Gastroesophageal sphincter (tissue), 4 donors: ENCODE data around the gene POU1F1. TPM values are rescaled to one million over a fixed set of nuclear protein-coding genes. Genes with fewer than 3 reads are reported as not detected.

Experiments
- ATAC-seq: fragments of 150-250 bp; one replicate; pipeline ENCODE4 v1.9.1; 2016; ENCODE audit warnings: mild to moderate bottlenecking, moderate library complexity
- H3K27ac ChIP-seq, 4 donors: fragments of 200-600 bp; sonication (generic) in 3 of 4; 1 replicate in 3 of 4; 2 replicates in 1 of 4; pipeline ENCODE4 v1.5.1; 2016 to 2019
- H3K27me3 ChIP-seq: fragments of 200-600 bp; sonication (generic); one replicate; pipeline ENCODE4 v1.5.1; 2019
- H3K36me3 ChIP-seq, 2 donors: fragments of 200-600 bp; sonication (generic); one replicate each; pipeline ENCODE4 v1.5.1; 2019; ENCODE audit warnings: control low read depth in 1 of 2
- H3K4me1 ChIP-seq, 3 donors: fragments of 200-600 bp; sonication (generic); 1 replicate in 2 of 3; 2 replicates in 1 of 3; pipeline ENCODE4 v1.5.1; 2016 to 2019; ENCODE audit warnings: control low read depth in 2 of 3
- H3K4me3 ChIP-seq, 2 donors: fragments of 200-600 bp; sonication (generic); one replicate each; pipeline ENCODE4 v1.5.1; 2019; ENCODE audit warnings: mild to moderate bottlenecking in 1 of 2, moderate library complexity in 1 of 2
- H3K9me3 ChIP-seq, 3 donors: fragments of 200-600 bp; sonication (generic); one replicate each; pipeline ENCODE4 v1.5.1; 2017 to 2019; ENCODE audit warnings: control low read depth in 2 of 3
- EP300 ChIP-seq: sonication (generic); formaldehyde crosslinking; IDR thresholded peaks from one replicate; pipeline ENCODE4 v1.6.1; 2017; ENCODE audit warnings: antibody characterized with exemption, mild to moderate bottlenecking
- POLR2A ChIP-seq, 2 donors: fragments of 450-650 bp; IDR thresholded peaks; one replicate each; pipeline ENCODE4 v1.6.1; 2017; ENCODE audit warnings: antibody characterized with exemption in 2 of 2, mild to moderate bottlenecking in 2 of 2, moderate library complexity in 1 of 2
- POLR2AphosphoS5 ChIP-seq: sonication (generic); formaldehyde crosslinking; IDR thresholded peaks from one replicate; pipeline ENCODE4 v1.6.1; 2017; ENCODE audit warnings: antibody characterized with exemption
- whole genome bisulfite sequencing, 2 donors: methylation state at CpG; one replicate each; pipeline ENCODE4 v1.1.5; 2018; ENCODE audit warnings: low coverage in 1 of 2; 5-methylcytosine and 5-hydroxymethylcytosine counted together
- total RNA-seq, 4 donors: library from RNA; depleted of rRNA; stranded (reverse); fragments of >200 nt; gene quantifications; one replicate each; pipeline ENCODE4 v1.1.0, GENCODE V29; 2016
- TF ChIP-seq, protein P1 (sequence below), 4 experiments: fragments of 200-600 bp in 2 of 4; fragments of 450-650 bp in 2 of 4; sonication (generic) in 1 of 4; IDR thresholded peaks; one replicate each; pipeline ENCODE4 v1.5.1; 2017 to 2019; ENCODE audit warnings: antibody characterized with exemption in 4 of 4, mild to moderate bottlenecking in 2 of 4, moderate library complexity in 2 of 4

POU1F1 gene
- total RNA-seq, 4 donors from 2014 or later, result not detected

DNA sequence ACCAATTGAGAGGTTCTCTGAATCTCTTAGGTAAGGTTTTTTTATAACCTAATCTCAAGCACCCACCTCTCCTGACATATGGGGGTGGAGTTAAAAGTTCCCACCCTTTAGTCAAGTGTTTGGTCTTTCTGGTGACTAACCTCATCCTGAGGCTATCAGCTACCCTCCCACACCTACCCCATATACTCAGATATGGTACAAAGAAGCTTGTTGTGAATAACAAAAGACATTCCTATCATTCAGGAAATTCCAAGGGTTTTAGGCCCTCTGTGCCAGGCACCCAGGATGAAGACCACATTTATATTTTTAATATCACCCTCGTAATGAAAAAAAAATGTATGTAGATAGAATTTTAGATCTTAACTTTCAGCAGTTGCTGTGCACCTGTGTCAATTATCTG lies 40.3 kb downstream of the POU1F1 start:
- H3K9me3 ChIP-seq, result no peaks in the 10 kb centered on the region
- H3K27ac ChIP-seq, result no peak overlapping the region
- H3K4me1 ChIP-seq, result peaks cover 0 to 19% (median 0%) of the 10 kb centered on the region in 3 donors
- no peak overlapping the region for H3K4me3 ChIP-seq
- H3K36me3 ChIP-seq, result peaks cover 0 to 14% of the 10 kb centered on the region in 2 donors
- no peak for TF ChIP-seq POLR2AphosphoS5
- TF ChIP-seq, protein P1, sequence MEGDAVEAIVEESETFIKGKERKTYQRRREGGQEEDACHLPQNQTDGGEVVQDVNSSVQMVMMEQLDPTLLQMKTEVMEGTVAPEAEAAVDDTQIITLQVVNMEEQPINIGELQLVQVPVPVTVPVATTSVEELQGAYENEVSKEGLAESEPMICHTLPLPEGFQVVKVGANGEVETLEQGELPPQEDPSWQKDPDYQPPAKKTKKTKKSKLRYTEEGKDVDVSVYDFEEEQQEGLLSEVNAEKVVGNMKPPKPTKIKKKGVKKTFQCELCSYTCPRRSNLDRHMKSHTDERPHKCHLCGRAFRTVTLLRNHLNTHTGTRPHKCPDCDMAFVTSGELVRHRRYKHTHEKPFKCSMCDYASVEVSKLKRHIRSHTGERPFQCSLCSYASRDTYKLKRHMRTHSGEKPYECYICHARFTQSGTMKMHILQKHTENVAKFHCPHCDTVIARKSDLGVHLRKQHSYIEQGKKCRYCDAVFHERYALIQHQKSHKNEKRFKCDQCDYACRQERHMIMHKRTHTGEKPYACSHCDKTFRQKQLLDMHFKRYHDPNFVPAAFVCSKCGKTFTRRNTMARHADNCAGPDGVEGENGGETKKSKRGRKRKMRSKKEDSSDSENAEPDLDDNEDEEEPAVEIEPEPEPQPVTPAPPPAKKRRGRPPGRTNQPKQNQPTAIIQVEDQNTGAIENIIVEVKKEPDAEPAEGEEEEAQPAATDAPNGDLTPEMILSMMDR (IDR thresholded peaks at IDR 0.05), result no peak
- no peak for TF ChIP-seq EP300
- no peak for TF ChIP-seq POLR2A (IDR thresholded peaks at IDR 0.05)
- no peaks in the 10 kb centered on the region for H3K27me3 ChIP-seq
- no peak for ATAC-seq
- WGBS, 2 donors, result 77 to 90% methylated on average over 1 of the region's 1 CpG

DNA sequence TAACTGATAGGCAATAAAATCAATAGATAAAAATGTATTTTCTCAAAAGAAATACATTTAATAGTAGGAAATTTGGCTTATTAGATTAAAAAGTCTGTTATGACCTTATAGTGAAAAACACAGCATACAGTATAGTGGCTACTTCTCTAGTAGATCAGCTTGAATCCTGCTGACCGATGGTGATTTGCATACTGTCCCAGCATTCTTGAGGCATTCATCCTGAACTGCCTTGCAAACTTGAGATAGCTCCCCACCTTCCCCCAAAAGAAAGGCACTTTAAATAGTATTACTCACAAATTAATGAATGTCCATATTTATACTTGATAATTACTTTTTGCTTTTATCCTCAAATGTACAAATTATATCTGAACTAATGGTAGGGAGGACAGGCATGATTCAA lies 42.6 kb downstream of the POU1F1 start:
- no peak overlapping the region for H3K27ac ChIP-seq
- 80% methylated on average over 1 of the region's 1 CpG; no CpG with 5 or more reads in 1 of the 2 donors for WGBS, 2 donors

DNA sequence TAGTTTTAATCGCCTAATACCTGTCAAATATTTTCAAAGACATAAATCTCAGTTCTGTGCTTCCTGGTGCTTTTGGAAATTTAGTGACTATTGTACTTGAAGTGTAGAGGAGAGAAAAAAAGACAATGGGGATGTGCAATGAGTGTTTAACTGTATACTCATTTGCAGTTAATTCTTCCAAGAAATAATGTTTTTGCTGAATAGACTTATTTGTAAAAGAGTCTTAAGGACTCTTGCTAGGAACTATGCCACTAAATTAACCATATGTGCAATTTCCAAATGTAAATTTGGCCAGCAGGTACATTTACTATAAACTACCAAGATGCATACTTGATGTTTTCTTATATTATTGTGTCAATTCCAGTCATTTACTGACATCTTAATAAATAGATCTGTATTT lies 47.3 kb downstream of the POU1F1 start:
- TF ChIP-seq POLR2AphosphoS5 (no peak), POLR2A (IDR thresholded peaks at IDR 0.05) (no peak), EP300 (no peak)
- TF ChIP-seq, protein P1 (IDR thresholded peaks at IDR 0.05), result no peak
- no peak overlapping the region for H3K4me3 ChIP-seq
- no peak overlapping the region for H3K27ac ChIP-seq
- no peaks in the 10 kb centered on the region for H3K27me3 ChIP-seq
- no peaks in the 10 kb centered on the region for H3K36me3 ChIP-seq
- no peaks in the 10 kb centered on the region for H3K9me3 ChIP-seq
- peaks cover 0 to 61% (median 5%) of the 10 kb centered on the region in 3 donors for H3K4me1 ChIP-seq
- no peak for ATAC-seq
- 83 to 84% methylated on average over 1 of the region's 1 CpG for WGBS, 2 donors

More for the DNA sequence above, 42.6 kb downstream of the POU1F1 start:
- Histone ChIP-seq H3K4me3 (no peak overlapping the region), H3K4me1 (peaks cover 0 to 38% (median 3%) of the 10 kb centered on the region in 3 donors), H3K36me3 (peaks cover 0 to 8% of the 10 kb centered on the region in 2 donors), H3K27me3 (no peaks in the 10 kb centered on the region), H3K9me3 (no peaks in the 10 kb centered on the region)
- no peak for ATAC-seq
- TF ChIP-seq, protein P1 (IDR thresholded peaks at IDR 0.05), result no peak
- TF ChIP-seq POLR2A (IDR thresholded peaks at IDR 0.05), result no peak
- no peak for TF ChIP-seq EP300
- TF ChIP-seq POLR2AphosphoS5, result no peak

DNA sequence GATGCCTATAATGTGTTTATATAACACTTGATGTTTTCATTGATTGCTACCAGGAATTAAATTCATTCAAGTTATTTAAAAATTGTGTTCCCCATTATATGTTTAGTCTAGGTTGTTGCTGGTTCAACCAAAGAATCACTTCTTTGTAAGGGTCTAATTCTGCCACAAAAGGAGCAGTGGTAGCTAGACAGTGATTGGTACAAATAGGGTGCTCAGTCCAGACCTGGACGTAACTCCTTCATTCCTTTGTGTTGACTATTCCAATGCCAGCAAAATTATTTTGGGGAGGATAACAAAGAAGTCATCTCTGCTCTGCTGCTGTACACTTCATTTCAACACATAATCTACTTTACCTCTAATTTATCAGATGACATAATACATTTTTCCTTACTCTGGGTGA lies 48.1 kb downstream of the POU1F1 start:
- no peak for ATAC-seq
- 7 to 17% methylated on average over 1 of the region's 1 CpG for WGBS, 2 donors
- no peaks in the 10 kb centered on the region for H3K27me3 ChIP-seq
- peaks cover 0 to 58% (median 5%) of the 10 kb centered on the region in 3 donors for H3K4me1 ChIP-seq
- no peaks in the 10 kb centered on the region for H3K9me3 ChIP-seq
- no peak overlapping the region for H3K27ac ChIP-seq
- no peaks in the 10 kb centered on the region for H3K36me3 ChIP-seq
- TF ChIP-seq POLR2A (IDR thresholded peaks at IDR 0.05) (no peak), EP300 (no peak), POLR2AphosphoS5 (no peak)
- TF ChIP-seq, protein P1 (IDR thresholded peaks at IDR 0.05), result no peak
- H3K4me3 ChIP-seq, result peak overlapping the region; percentile 72 to 95

DNA sequence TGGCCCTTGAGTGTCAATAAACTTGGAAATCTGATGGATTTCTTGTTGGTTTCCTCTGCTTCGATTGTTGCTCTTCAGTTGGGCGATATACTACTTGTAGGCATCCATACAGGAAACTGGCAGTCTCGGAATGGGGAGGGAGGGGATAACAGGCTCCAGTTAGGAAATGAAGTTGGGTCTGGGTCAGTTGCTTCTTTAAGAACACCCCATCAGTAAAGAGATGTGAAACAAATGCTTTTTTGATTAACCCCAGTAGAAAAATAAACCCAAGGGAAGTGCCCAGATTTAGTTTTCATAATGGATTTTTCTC lies 48.6 kb downstream of the POU1F1 start:
- TF ChIP-seq POLR2A (IDR thresholded peaks at IDR 0.05) (no peak), POLR2AphosphoS5 (no peak), EP300 (no peak)
- TF ChIP-seq, protein P1 (IDR thresholded peaks at IDR 0.05), result no peak
- no peak for ATAC-seq
- H3K36me3 ChIP-seq, result no peaks in the 10 kb centered on the region
- H3K4me1 ChIP-seq, result peaks cover 0 to 53% (median 5%) of the 10 kb centered on the region in 3 donors
- H3K27me3 ChIP-seq, result no peaks in the 10 kb centered on the region
- no peaks in the 10 kb centered on the region for H3K9me3 ChIP-seq
- WGBS, 2 donors, result 0% methylated on average over 3 of the region's 3 CpGs; no CpG with 5 or more reads in 1 of the 2 donors
- peak overlapping the region; percentile 72 to 95 for H3K4me3 ChIP-seq
- peak overlapping the region in 3 of 4 donors; percentile 89 to 93 (median 91) for H3K27ac ChIP-seq
